Spinal cord (tissue), 10 donors: ENCODE measurements around the gene PCMTD2. TPM values are rescaled to one million over a fixed set of nuclear protein-coding genes. Genes with fewer than 3 reads are reported as not detected.
A peak's percentile ranks its signal among the peaks of the same experiment; 100 is the strongest.

Experiments
- DNase-seq, 6 donors: peaks; one replicate each; pipeline versions ENCODE4 v3.0.0 to v3.0.0-alpha.2; 2013 to 2015; ENCODE audit warnings: low spot score in 6 of 6, low read depth in 4 of 6
- H3K27ac ChIP-seq: one replicate; pipeline ENCODE4 v1.5.1; 2013; ENCODE audit warnings: low read depth, low read length, control low read depth
- H3K27me3 ChIP-seq: one replicate; pipeline ENCODE4 v1.6.1; 2013; ENCODE audit warnings: low read length; ENCODE audit not compliant: control insufficient read depth, insufficient read depth
- H3K36me3 ChIP-seq: one replicate; pipeline ENCODE4 v1.6.1; 2013; ENCODE audit warnings: low read length; ENCODE audit not compliant: control insufficient read depth, insufficient read depth
- H3K4me1 ChIP-seq: one replicate; pipeline ENCODE4 v1.6.1; 2013; ENCODE audit warnings: low read length; ENCODE audit not compliant: control insufficient read depth, insufficient read depth
- H3K4me3 ChIP-seq: one replicate; pipeline ENCODE4 v1.5.1; 2013; ENCODE audit warnings: low read depth, low read length, control low read depth
- H3K9me3 ChIP-seq: one replicate; pipeline ENCODE4 v1.6.1; 2013; ENCODE audit warnings: low read length; ENCODE audit not compliant: control insufficient read depth, insufficient read depth
- WGBS: methylation state at CpG from one replicate; pipeline ENCODE4 v1.1.5; 2013; ENCODE audit warnings: missing lambda C conversion rate; ENCODE audit not compliant: insufficient coverage; 5-methylcytosine and 5-hydroxymethylcytosine counted together
- polyA plus RNA-seq, 2 donors: library from polyadenylated mRNA; unstranded; fragments of 120-200 nt; gene quantifications; one replicate each; pipeline ENCODE4 v1.2.1, GENCODE V29; 2013; ENCODE audit not compliant: insufficient read length in 2 of 2
- total RNA-seq, 2 donors: library from RNA; depleted of rRNA in 1 of 2; stranded (reverse); fragments of 120-200 nt in 1 of 2; fragments of >200 nt in 1 of 2; gene quantifications; one replicate each; pipeline versions ENCODE4 v1.2.3 to v1.2.4, GENCODE V29; 2013 to 2014
- donor health status: healthy.

PCMTD2 gene
- total and polyA plus RNA-seq, 4 donors: 79.6 to 112 (median 91.5) TPM

- no peak overlapping the region for H3K4me3 ChIP-seq
- peak in 1 of 6 donors; percentile 30 for DNase-seq
- H3K27ac ChIP-seq: peak overlapping the region; percentile 86
- H3K9me3 ChIP-seq: no peaks in the 10 kb centered on the region
- H3K4me1 ChIP-seq: peaks cover 68% of the 10 kb centered on the region
- 63% methylated on average over 19 of the region's 20 CpGs for WGBS
- peaks cover 87% of the 10 kb centered on the region for H3K36me3 ChIP-seq
- H3K27me3 ChIP-seq: no peaks in the 10 kb centered on the region
Observed at GRCh38 chr20:64222851-64223525, 32.6 kb upstream of the PCMTD2 start.

- Histone ChIP-seq H3K27me3 (no peaks in the 10 kb centered on the region), H3K36me3 (peaks cover 91% of the 10 kb centered on the region), H3K4me1 (peaks cover 74% of the 10 kb centered on the region), H3K9me3 (no peaks in the 10 kb centered on the region), H3K4me3 (no peak overlapping the region), H3K27ac (peak overlapping the region; percentile 86)
- peak in 2 of 6 donors; percentile 63 to 80 for DNase-seq
- WGBS: 13% methylated on average over 13 of the region's 13 CpGs
Observed at GRCh38 chr20:64223526-64224067, 32.0 kb upstream of the PCMTD2 start.

- 13% methylated on average over 7 of the region's 10 CpGs for WGBS
- Histone ChIP-seq H3K4me3 (no peak overlapping the region), H3K27me3 (no peaks in the 10 kb centered on the region), H3K36me3 (peaks cover 86% of the 10 kb centered on the region), H3K27ac (peak overlapping the region; percentile 86), H3K4me1 (peaks cover 78% of the 10 kb centered on the region), H3K9me3 (no peaks in the 10 kb centered on the region)
- DNase-seq: peak in 3 of 6 donors; percentile 61 to 84 (median 79)
Observed at GRCh38 chr20:64224351-64225170, 31.0 kb upstream of the PCMTD2 start.

- DNase-seq: no peak
- peaks cover 80% of the 10 kb centered on the region for H3K36me3 ChIP-seq
- peak overlapping the region; percentile 86 for H3K27ac ChIP-seq
- no peaks in the 10 kb centered on the region for H3K27me3 ChIP-seq
- H3K4me3 ChIP-seq: no peak overlapping the region
- WGBS: 54% methylated on average over 7 of the region's 14 CpGs
- no peaks in the 10 kb centered on the region for H3K9me3 ChIP-seq
- H3K4me1 ChIP-seq: peaks cover 73% of the 10 kb centered on the region
Observed at GRCh38 chr20:64225171-64225595, 30.4 kb upstream of the PCMTD2 start.

- DNase-seq: no peak
- Histone ChIP-seq H3K4me3 (no peak overlapping the region), H3K36me3 (peaks cover 79% of the 10 kb centered on the region), H3K27ac (no peak overlapping the region), H3K4me1 (peaks cover 73% of the 10 kb centered on the region), H3K9me3 (no peaks in the 10 kb centered on the region), H3K27me3 (no peaks in the 10 kb centered on the region)
- WGBS: 90% methylated on average over 12 of the region's 14 CpGs
Observed at GRCh38 chr20:64225828-64226598, 29.5 kb upstream of the PCMTD2 start.

- peaks cover 68% of the 10 kb centered on the region for H3K4me1 ChIP-seq
- no peak overlapping the region for H3K27ac ChIP-seq
- no peak for DNase-seq
- peaks cover 77% of the 10 kb centered on the region for H3K36me3 ChIP-seq
- 91% methylated on average over 19 of the region's 25 CpGs for WGBS
- no peaks in the 10 kb centered on the region for H3K27me3 ChIP-seq
- no peak overlapping the region for H3K4me3 ChIP-seq
- no peaks in the 10 kb centered on the region for H3K9me3 ChIP-seq
Observed at GRCh38 chr20:64226686-64227580, 28.6 kb upstream of the PCMTD2 start.

- H3K27me3 ChIP-seq: no peaks in the 10 kb centered on the region
- 100% methylated on average over 4 of the region's 8 CpGs for WGBS
- peaks cover 75% of the 10 kb centered on the region for H3K36me3 ChIP-seq
Observed at GRCh38 chr20:64228086-64228653, 27.4 kb upstream of the PCMTD2 start.

GRCh38 chr20:64228751-64229506, 26.6 kb upstream of the PCMTD2 start:
- DNase-seq: no peak
- 75% methylated on average over 10 of the region's 14 CpGs for WGBS
- Histone ChIP-seq H3K27ac (no peak overlapping the region), H3K36me3 (peaks cover 72% of the 10 kb centered on the region), H3K27me3 (no peaks in the 10 kb centered on the region), H3K4me3 (no peak overlapping the region), H3K9me3 (no peaks in the 10 kb centered on the region), H3K4me1 (peaks cover 62% of the 10 kb centered on the region)

More at GRCh38 chr20:64228086-64228653, 27.4 kb upstream of the PCMTD2 start:
- no peak overlapping the region for H3K4me3 ChIP-seq
- H3K4me1 ChIP-seq: peaks cover 65% of the 10 kb centered on the region
- H3K27ac ChIP-seq: no peak overlapping the region
- no peak for DNase-seq
- no peaks in the 10 kb centered on the region for H3K9me3 ChIP-seq
